DOHH2 (cell line): ENCODE data around the gene SMIM30.

ENCODE experiments used
- H3F3A ChIP-seq: fragments of 200-600 bp; sonication (generic), shearing (Covaris generic); 2 replicates; pipeline ENCODE4 v1.6.0; 2016; ENCODE audit warnings: antibody characterized with exemption, mild to moderate bottlenecking; ENCODE audit not compliant: control insufficient read depth, insufficient read depth
- H3K27ac ChIP-seq: fragments of 200-600 bp; sonication (generic); 2 replicates; pipeline ENCODE4 v1.5.1; 2014; ENCODE audit warnings: low read depth, mild to moderate bottlenecking, low read length, moderate library complexity
- H3K27me3 ChIP-seq: fragments of 200-600 bp; sonication (generic); 2 replicates; pipeline ENCODE4 v1.6.1; 2014; ENCODE audit warnings: mild to moderate bottlenecking, low read length, mixed read lengths; ENCODE audit not compliant: control insufficient read depth
- H3K36me3 ChIP-seq: fragments of 200-600 bp; sonication (generic); 2 replicates; pipeline ENCODE4 v1.6.1; 2014; ENCODE audit warnings: mild to moderate bottlenecking, low read length, moderate library complexity, mixed read lengths; ENCODE audit not compliant: control insufficient read depth
- H3K4me1 ChIP-seq: fragments of 200-600 bp; sonication (generic); 2 replicates; pipeline ENCODE4 v1.6.1; 2014; ENCODE audit warnings: mild to moderate bottlenecking, low read length, mixed read lengths; ENCODE audit not compliant: control insufficient read depth
- H3K4me2 ChIP-seq: fragments of 200-600 bp; sonication (generic); 2 replicates; pipeline ENCODE4 v1.6.0; 2014; ENCODE audit warnings: mild to moderate bottlenecking, low read length, moderate library complexity
- H3K4me3 ChIP-seq: fragments of 200-600 bp; sonication (generic); 2 replicates; pipeline ENCODE4 v1.5.1; 2014; ENCODE audit warnings: mild to moderate bottlenecking, low read length, mixed read lengths
- H3K79me2 ChIP-seq: fragments of 200-600 bp; sonication (generic); 2 replicates; pipeline ENCODE4 v1.6.1; 2014; ENCODE audit warnings: mild to moderate bottlenecking, low read length, mixed read lengths; ENCODE audit not compliant: control insufficient read depth
- H3K9me2 ChIP-seq: fragments of 200-600 bp; sonication (generic); replicated peaks from 2 replicates; pipeline ENCODE4 v1.6.1; 2014; ENCODE audit warnings: mild to moderate bottlenecking, low read length, mixed read lengths; ENCODE audit not compliant: control insufficient read depth
- H3K9me3 ChIP-seq: fragments of 200-600 bp; sonication (generic); 2 replicates; pipeline ENCODE4 v1.6.1; 2014; ENCODE audit warnings: antibody characterized with exemption, low read length, mixed read lengths; ENCODE audit not compliant: control insufficient read depth, insufficient read depth
- H4K20me1 ChIP-seq: fragments of 200-600 bp; sonication (generic); 2 replicates; pipeline ENCODE4 v1.6.0; 2014; ENCODE audit warnings: low read depth, mild to moderate bottlenecking, antibody characterized with exemption, low read length, moderate library complexity; ENCODE audit not compliant: control insufficient read depth, insufficient read depth
- EZH2phosphoT487 ChIP-seq: fragments of 200-600 bp; sonication (generic); IDR thresholded peaks from 2 replicates; pipeline ENCODE4 v1.6.1; 2017; ENCODE audit warnings: borderline replicate concordance, mild to moderate bottlenecking, antibody characterized with exemption, low read length, moderate library complexity, mixed read lengths
- TF ChIP-seq, protein P1 (sequence below): fragments of 200-600 bp; sonication (generic); IDR thresholded peaks from one replicate; pipeline ENCODE4 v1.5.1; 2014; ENCODE audit warnings: antibody characterized with exemption, mild to moderate bottlenecking, low read depth, low read length; ENCODE audit not compliant: poor library complexity, severe bottlenecking

Gene SMIM30

GRCh38 chr7:113159746-113160339 lies 41.5 kb upstream of the SMIM30 start:
- no peaks in the 10 kb centered on the region for H3K9me2 ChIP-seq
- H4K20me1 ChIP-seq, result no peaks in the 10 kb centered on the region
- H3K4me3 ChIP-seq, result no peak overlapping the region
- H3K36me3 ChIP-seq, result no peaks in the 10 kb centered on the region
- TF ChIP-seq, protein P1, sequence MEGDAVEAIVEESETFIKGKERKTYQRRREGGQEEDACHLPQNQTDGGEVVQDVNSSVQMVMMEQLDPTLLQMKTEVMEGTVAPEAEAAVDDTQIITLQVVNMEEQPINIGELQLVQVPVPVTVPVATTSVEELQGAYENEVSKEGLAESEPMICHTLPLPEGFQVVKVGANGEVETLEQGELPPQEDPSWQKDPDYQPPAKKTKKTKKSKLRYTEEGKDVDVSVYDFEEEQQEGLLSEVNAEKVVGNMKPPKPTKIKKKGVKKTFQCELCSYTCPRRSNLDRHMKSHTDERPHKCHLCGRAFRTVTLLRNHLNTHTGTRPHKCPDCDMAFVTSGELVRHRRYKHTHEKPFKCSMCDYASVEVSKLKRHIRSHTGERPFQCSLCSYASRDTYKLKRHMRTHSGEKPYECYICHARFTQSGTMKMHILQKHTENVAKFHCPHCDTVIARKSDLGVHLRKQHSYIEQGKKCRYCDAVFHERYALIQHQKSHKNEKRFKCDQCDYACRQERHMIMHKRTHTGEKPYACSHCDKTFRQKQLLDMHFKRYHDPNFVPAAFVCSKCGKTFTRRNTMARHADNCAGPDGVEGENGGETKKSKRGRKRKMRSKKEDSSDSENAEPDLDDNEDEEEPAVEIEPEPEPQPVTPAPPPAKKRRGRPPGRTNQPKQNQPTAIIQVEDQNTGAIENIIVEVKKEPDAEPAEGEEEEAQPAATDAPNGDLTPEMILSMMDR, result peak; percentile 72
- no peak for TF ChIP-seq EZH2phosphoT487
- no peak overlapping the region for H3K4me2 ChIP-seq
- no peak overlapping the region for H3K27ac ChIP-seq
- no peaks in the 10 kb centered on the region for H3K27me3 ChIP-seq
- H3K79me2 ChIP-seq, result no peaks in the 10 kb centered on the region
- H3K9me3 ChIP-seq, result no peaks in the 10 kb centered on the region
- H3F3A ChIP-seq, result no peaks in the 10 kb centered on the region
- no peaks in the 10 kb centered on the region; the same call in 1 of the 2 replicates for H3K4me1 ChIP-seq

DNA sequence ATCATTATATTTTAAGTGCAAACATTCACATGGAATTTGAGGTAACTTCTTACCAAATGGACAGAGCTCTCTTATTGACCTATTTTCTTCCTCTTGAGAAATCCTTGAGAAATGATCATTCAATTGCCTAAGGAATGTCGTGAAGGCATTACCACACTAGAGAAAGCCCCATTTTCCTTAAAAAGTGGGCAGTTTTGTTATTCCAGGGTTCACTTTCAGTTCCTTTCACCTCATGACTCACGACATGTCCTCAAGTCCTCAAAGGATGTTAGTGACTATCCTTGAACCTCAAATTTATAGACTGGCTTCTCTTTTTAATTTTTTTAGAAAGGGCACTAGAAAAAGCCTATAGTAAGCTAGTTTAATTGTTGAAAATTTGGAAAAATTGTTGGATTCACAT lies 40.4 kb upstream of the SMIM30 start:
- TF ChIP-seq, protein P1, result no peak
- TF ChIP-seq EZH2phosphoT487, result no peak

DNA sequence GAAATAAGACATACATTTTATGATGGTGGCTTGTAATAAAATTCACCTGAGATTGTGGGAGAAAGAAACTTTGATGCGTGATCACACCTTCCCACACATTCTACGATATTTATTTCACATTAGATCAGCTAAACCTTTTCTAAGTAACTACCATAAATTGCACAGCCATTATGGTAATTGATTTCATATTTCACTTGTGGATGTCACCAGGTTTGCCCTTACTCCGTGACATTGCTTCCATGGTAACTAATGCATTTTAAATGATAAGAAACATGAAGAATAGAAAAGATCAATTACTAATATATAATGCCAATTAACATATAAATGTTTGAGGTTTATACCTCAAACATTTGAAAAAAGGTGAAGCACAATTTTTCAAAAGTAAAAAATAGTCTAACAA lies 35.8 kb upstream of the SMIM30 start:
- Histone ChIP-seq H3F3A (no peaks in the 10 kb centered on the region), H3K4me3 (no peak overlapping the region), H3K4me2 (no peak overlapping the region), H3K4me1 (peaks cover 13% of the 10 kb centered on the region), H3K9me3 (0 out of 2 replicates have a peak, but pooled peaks cover 2% of the 10 kb centered on the region), H3K79me2 (no peaks in the 10 kb centered on the region), H4K20me1 (no peaks in the 10 kb centered on the region), H3K9me2 (no peaks in the 10 kb centered on the region), H3K27me3 (no peaks in the 10 kb centered on the region), H3K36me3 (no peaks in the 10 kb centered on the region), H3K27ac (no peak overlapping the region)
- TF ChIP-seq EZH2phosphoT487, result no peak
- TF ChIP-seq, protein P1, result no peak

More for the DNA sequence above, 40.4 kb upstream of the SMIM30 start:
- Histone ChIP-seq H3K4me3 (no peak overlapping the region), H3K27me3 (no peaks in the 10 kb centered on the region), H3K27ac (no peak overlapping the region), H3K36me3 (no peaks in the 10 kb centered on the region), H3K9me2 (no peaks in the 10 kb centered on the region), H4K20me1 (no peaks in the 10 kb centered on the region), H3K4me1 (no peaks in the 10 kb centered on the region; the same call in 1 of the 2 replicates), H3K79me2 (no peaks in the 10 kb centered on the region), H3K4me2 (no peak overlapping the region), H3F3A (no peaks in the 10 kb centered on the region), H3K9me3 (no peaks in the 10 kb centered on the region)
